NCI-H524 treated with DMSO at 0.1 percent for 48 hours (cell line): ENCODE data around the gene DOCK2.
"Not testable (repeated sequence)": the region's sequence is repeated elsewhere in the genome, so short reads cannot be mapped to it uniquely, and the experiment has no call there.

Source experiments
- DNase-seq: peaks from one replicate; lab custom pipeline; 2025; lab: John Stamatoyannopoulos, UW

Gene DOCK2

GRCh38 chr5:169637085-169637548, at the start of gene DOCK2:
Gene DOCK2, plus strand, starts transcription at chr5:169637275. Its CDS starts 52 bp downstream, at chr5:169637327.
- DNase-seq, result no peak

GRCh38 chr5:169590602-169591001, 46.5 kb upstream of the DOCK2 start:
- DNase-seq, result no peak

GRCh38 chr5:169591636-169592035, 45.4 kb upstream of the DOCK2 start:
- DNase-seq, result no peak

GRCh38 chr5:169592937-169593650, 44.0 kb upstream of the DOCK2 start:
- DNase-seq, result no peak

GRCh38 chr5:169595172-169595820, 41.8 kb upstream of the DOCK2 start:
- DNase-seq, result no peak

GRCh38 chr5:169599451-169599850, 37.6 kb upstream of the DOCK2 start:
- DNase-seq, result no peak

- DNase-seq, result no peak
Measured at GRCh38 chr5:169602535-169602934, 34.5 kb upstream of the DOCK2 start.

- DNase-seq, result no peak
Measured at GRCh38 chr5:169606279-169606678, 30.8 kb upstream of the DOCK2 start.

GRCh38 chr5:169607882-169608281, 29.2 kb upstream of the DOCK2 start:
- no peak for DNase-seq

GRCh38 chr5:169609716-169610115, 27.4 kb upstream of the DOCK2 start:
- no peak for DNase-seq

GRCh38 chr5:169610606-169611005, 26.5 kb upstream of the DOCK2 start:
- no peak for DNase-seq

- no peak for DNase-seq
Measured at GRCh38 chr5:169615561-169615960, 21.5 kb upstream of the DOCK2 start.

GRCh38 chr5:169624307-169624706, 12.8 kb upstream of the DOCK2 start:
- not testable (repeated sequence) for DNase-seq

- no peak for DNase-seq
Measured at GRCh38 chr5:169626779-169627178, 10.3 kb upstream of the DOCK2 start.

GRCh38 chr5:169627551-169627950, 9.5 kb upstream of the DOCK2 start:
- no peak for DNase-seq

GRCh38 chr5:169628892-169629291, 8.2 kb upstream of the DOCK2 start:
- no peak for DNase-seq

- DNase-seq, result no peak
Measured at GRCh38 chr5:169629847-169630548, 7.1 kb upstream of the DOCK2 start.

- DNase-seq, result no peak
Measured at GRCh38 chr5:169631360-169631759, 5.7 kb upstream of the DOCK2 start.

- no peak for DNase-seq
Measured at GRCh38 chr5:169632946-169633345, 4.1 kb upstream of the DOCK2 start.

- DNase-seq, result no peak
Measured at GRCh38 chr5:169634606-169635005, 2.5 kb upstream of the DOCK2 start.

GRCh38 chr5:169635936-169636335, 1.1 kb upstream of the DOCK2 start:
- no peak for DNase-seq

- no peak for DNase-seq
Measured at GRCh38 chr5:169636477-169637084, 494 bp upstream of the DOCK2 start.
